HCT116 (cell line): ENCODE data around the gene RAB11A. TPM values are rescaled to one million over a fixed set of nuclear protein-coding genes. Genes with fewer than 3 reads are reported as not detected.

Experiments used
- ATAC-seq: fragments of 200-7000 bp; cut with Tn5 transposase; 2 replicates; pipeline ENCODE4 v1.9.1; 2020; ENCODE audit warnings: mild to moderate bottlenecking, moderate library complexity
- BruUV-seq: library from RNA; stranded (reverse); fragments of 400-500 nt; replicated peaks from 2 replicates; lab custom pipeline; 2021; lab: Mats Ljungman, UMichigan
- CTCF ChIA-PET: fragments of 300-600 bp; sonication (Branson Sonifier 250); formaldehyde crosslinking; loops from one replicate; lab custom pipeline; 2021; ENCODE audit warnings: antibody characterized with exemption; lab: Charles Lee
- POLR2A ChIA-PET: fragments of 300-600, 350-600 bp; sonication (Branson Sonifier 250); formaldehyde crosslinking; loops from one replicate; lab custom pipeline; 2021; ENCODE audit warnings: antibody characterized with exemption; lab: Charles Lee
- RAD21 ChIA-PET, 2 experiments: fragments of 300-600 bp; sonication (Branson Sonifier 250); formaldehyde crosslinking; loops; one replicate each; lab custom pipeline; 2023; ENCODE audit warnings: low total read pairs in 2 of 2; ENCODE audit not compliant: uncharacterized antibody in 2 of 2, unreplicated experiment in 2 of 2, low non-redundant PET in 1 of 2; lab: Charles Lee
- DNase-seq: peaks from one replicate; pipeline ENCODE4 v3.0.0-alpha.2; 2010; ENCODE audit warnings: low read depth, low spot score
- H2AFZ ChIP-seq: fragments of 200-600 bp; shearing (Covaris generic), sonication (generic); 2 replicates; pipeline ENCODE4 v1.6.1; 2017; ENCODE audit warnings: low read depth, mixed run types, mixed read lengths, antibody characterized with exemption, low read length; ENCODE audit not compliant: poor library complexity, severe bottlenecking
- H3K27ac ChIP-seq: 2 replicates; pipeline ENCODE4 v1.5.1; 2012; ENCODE audit warnings: low read depth, low read length
- H3K27me3 ChIP-seq: fragments of 200-600 bp; sonication (generic); 2 replicates; pipeline ENCODE4 v1.6.1; 2016; ENCODE audit warnings: mixed run types, low read length, mixed read lengths; ENCODE audit not compliant: insufficient read depth
- H3K36me3 ChIP-seq, 2 experiments: fragments of 200-500 bp in 1 of 2; fragments of 200-600 bp in 1 of 2; sonication (Bioruptor generic) in 1 of 2; sonication (generic) in 1 of 2; 2 replicates each; pipeline versions ENCODE4 v1.5.1 to v1.6.1; 2014 to 2016; ENCODE audit warnings: low read length in 2 of 2, inconsistent platforms in 1 of 2, mixed read lengths in 1 of 2, mixed run types in 1 of 2; ENCODE audit not compliant: insufficient read depth in 2 of 2, control insufficient read depth in 1 of 2
- H3K4me1 ChIP-seq, 2 experiments: fragments of 200-600 bp in 1 of 2; sonication (generic) in 1 of 2; 2 replicates each; pipeline versions ENCODE4 v1.5.1 to v1.6.1; 2012 to 2017; ENCODE audit warnings: low read length in 2 of 2, inconsistent platforms in 1 of 2, mild to moderate bottlenecking in 1 of 2, mixed read lengths in 1 of 2, mixed run types in 1 of 2, moderate library complexity in 1 of 2; ENCODE audit not compliant: insufficient read depth in 2 of 2, control insufficient read depth in 1 of 2
- H3K4me2 ChIP-seq: fragments of 200-600 bp; sonication (generic); 2 replicates; pipeline ENCODE4 v1.6.1; 2017; ENCODE audit warnings: mixed run types, low read length, mixed read lengths
- H3K4me3 ChIP-seq, 2 experiments: fragments of 200-600 bp in 1 of 2; sonication (generic) in 1 of 2; replicated peaks in 1 of 2; 2 replicates each; pipeline ENCODE4 v1.5.1; 2011 to 2016; ENCODE audit warnings: low read length in 2 of 2, control low read depth in 1 of 2, low read depth in 1 of 2, mild to moderate bottlenecking in 1 of 2, mixed read lengths in 1 of 2, mixed run types in 1 of 2
- H3K79me2 ChIP-seq: fragments of 200-600 bp; sonication (generic); 2 replicates; pipeline ENCODE4 v1.6.1; 2017; ENCODE audit warnings: mild to moderate bottlenecking, mixed run types, low read length, moderate library complexity, mixed read lengths; ENCODE audit not compliant: insufficient read depth
- H3K9ac ChIP-seq: fragments of 200-600 bp; sonication (generic); 2 replicates; pipeline ENCODE4 v1.6.1; 2016; ENCODE audit warnings: low read length, mixed read lengths
- H3K9me2 ChIP-seq: fragments of 200-600 bp; sonication (generic), shearing (Covaris generic); 2 replicates; pipeline ENCODE4 v1.6.1; 2017; ENCODE audit warnings: mixed run types, mild to moderate bottlenecking, moderate library complexity; ENCODE audit not compliant: insufficient read depth
- H3K9me3 ChIP-seq, 2 experiments: fragments of 200-500 bp in 1 of 2; fragments of 200-600 bp in 1 of 2; sonication (Bioruptor generic) in 1 of 2; sonication (generic) in 1 of 2; 2 replicates each; pipeline ENCODE4 v1.6.1; 2014 to 2017; ENCODE audit warnings: low read length in 2 of 2, mixed read lengths in 2 of 2, inconsistent platforms in 1 of 2, low read depth in 1 of 2, mild to moderate bottlenecking in 1 of 2, mixed run types in 1 of 2, moderate library complexity in 1 of 2; ENCODE audit not compliant: control insufficient read depth in 1 of 2, insufficient read depth in 1 of 2
- H4K20me1 ChIP-seq: fragments of 200-600 bp; sonication (generic), shearing (Covaris generic); 2 replicates; pipeline ENCODE4 v1.6.1; 2017; ENCODE audit warnings: mixed run types, mild to moderate bottlenecking, moderate library complexity; ENCODE audit not compliant: insufficient read depth
- ATF3 ChIP-seq: IDR thresholded peaks from 2 replicates; pipeline ENCODE4 v1.6.1; 2012
- CBX3 ChIP-seq: IDR thresholded peaks from 2 replicates; pipeline ENCODE4 v1.6.1; 2012; ENCODE audit warnings: low read depth
- CEBPB ChIP-seq: IDR thresholded peaks from 2 replicates; pipeline ENCODE4 v1.6.1; 2012; ENCODE audit warnings: low read depth
- CTCF ChIP-seq, 3 experiments: fragments of 200-600 bp in 1 of 3; sonication (generic) in 1 of 3; IDR thresholded peaks in 2 of 3; conservative IDR thresholded peaks in 1 of 3; 2 replicates each; pipeline ENCODE4 v1.5.1; 2012 to 2017; ENCODE audit warnings: low read depth in 2 of 3, low read length in 2 of 3, antibody characterized with exemption in 1 of 3, borderline replicate concordance in 1 of 3, control low read depth in 1 of 3, mild to moderate bottlenecking in 1 of 3, mixed read lengths in 1 of 3, mixed run types in 1 of 3, moderate library complexity in 1 of 3; ENCODE audit not compliant: insufficient read depth in 1 of 3
- EGR1 ChIP-seq: IDR thresholded peaks from 2 replicates; pipeline ENCODE4 v1.6.1; 2012; ENCODE audit warnings: low read depth
- ELF1 ChIP-seq: IDR thresholded peaks from 2 replicates; pipeline ENCODE4 v1.6.1; 2012; ENCODE audit warnings: low read depth, borderline replicate concordance
- JUND ChIP-seq: IDR thresholded peaks from 2 replicates; pipeline ENCODE4 v1.6.1; 2012
- POLR2A ChIP-seq: IDR thresholded peaks from 2 replicates; pipeline ENCODE4 v1.7.0; 2011; ENCODE audit warnings: borderline replicate concordance; ENCODE audit not compliant: insufficient read depth, insufficient read length; ENCODE audit errors: extremely low read depth
- SIN3A ChIP-seq: IDR thresholded peaks from 2 replicates; pipeline ENCODE4 v1.6.1; 2012; ENCODE audit warnings: low read depth
- SP1 ChIP-seq: IDR thresholded peaks from 2 replicates; pipeline ENCODE4 v1.6.1; 2012; ENCODE audit warnings: low read depth
- SRF ChIP-seq: IDR thresholded peaks from 2 replicates; pipeline ENCODE4 v1.6.1; 2012; ENCODE audit warnings: low read depth
- YY1 ChIP-seq: IDR thresholded peaks from 2 replicates; pipeline ENCODE4 v1.6.1; 2011; ENCODE audit warnings: low read length, low read depth, moderate library complexity, mild to moderate bottlenecking; ENCODE audit not compliant: insufficient replicate concordance; ENCODE audit errors: extremely low read depth
- ZBTB33 ChIP-seq: IDR thresholded peaks from 2 replicates; pipeline ENCODE4 v1.6.1; 2011; ENCODE audit warnings: mild to moderate bottlenecking, low read length, moderate library complexity; ENCODE audit not compliant: insufficient replicate concordance; ENCODE audit errors: extremely low read depth
- intact Hi-C: fragments of 100-400 bp; cut with micrococcal nuclease; formaldehyde crosslinking; loops from 2 replicates; pipeline ENCODE4 v1.10.0; 2022
- total RNA-seq: library from RNA; stranded (reverse); gene quantifications from one replicate; pipeline ENCODE4 v1.2.1, GENCODE V29; 2021; ENCODE audit not compliant: unreplicated experiment

RAB11A gene
- total RNA-seq, 1 experiment from 2014 or later: 234 TPM

DNA sequence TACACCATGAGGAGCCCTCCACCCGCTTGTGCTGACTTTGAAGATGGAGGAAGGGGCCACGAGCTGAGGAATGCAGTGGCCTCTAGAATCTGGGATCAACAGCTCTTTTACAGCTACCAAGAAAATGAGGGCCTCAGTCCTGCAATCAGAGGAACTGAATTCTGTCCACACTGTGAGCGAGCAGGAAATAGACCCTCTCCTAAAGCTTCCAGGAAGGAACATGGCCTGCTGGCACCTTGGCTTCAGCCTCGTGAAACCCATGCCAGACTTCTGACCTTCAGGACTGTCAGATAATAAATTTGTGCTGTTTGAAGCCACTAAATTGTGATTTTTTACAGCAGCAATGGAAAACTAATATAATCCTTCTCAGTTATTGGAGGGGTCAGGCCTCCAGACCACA is 61.9 kb downstream of the RAB11A start:
- ChIA-PET RAD21 (no interaction called here), POLR2A (no interaction called here)
- Histone ChIP-seq H3K9me2 (no peaks in the 10 kb centered on the region), H3K4me1 (no peaks in the 10 kb centered on the region), H3K27me3 (no peaks in the 10 kb centered on the region), H3K9me3 (no peaks in the 10 kb centered on the region), H3K4me2 (no peak overlapping the region)
- intact Hi-C loops: no loop called here
- TF ChIP-seq POLR2A (no peak), EGR1 (no peak), ZBTB33 (no peak), JUND (no peak), CBX3 (no peak), ELF1 (no peak), CEBPB (no peak)
- TF ChIP-seq, all 23 proteins: peak for 0
- no peak for ATAC-seq
- BruUV-seq: no TSS peak
- H3K36me3 ChIP-seq: no peaks in the 10 kb centered on the region
- CTCF ChIA-PET: no interaction called here
- no peaks in the 10 kb centered on the region for H4K20me1 ChIP-seq
- no peak overlapping the region for H3K4me3 ChIP-seq
- H3K79me2 ChIP-seq: no peaks in the 10 kb centered on the region
- H3K9ac ChIP-seq: no peak overlapping the region
- no peak overlapping the region for H3K27ac ChIP-seq
- H2AFZ ChIP-seq: no peak overlapping the region
- DNase-seq: no peak

DNA sequence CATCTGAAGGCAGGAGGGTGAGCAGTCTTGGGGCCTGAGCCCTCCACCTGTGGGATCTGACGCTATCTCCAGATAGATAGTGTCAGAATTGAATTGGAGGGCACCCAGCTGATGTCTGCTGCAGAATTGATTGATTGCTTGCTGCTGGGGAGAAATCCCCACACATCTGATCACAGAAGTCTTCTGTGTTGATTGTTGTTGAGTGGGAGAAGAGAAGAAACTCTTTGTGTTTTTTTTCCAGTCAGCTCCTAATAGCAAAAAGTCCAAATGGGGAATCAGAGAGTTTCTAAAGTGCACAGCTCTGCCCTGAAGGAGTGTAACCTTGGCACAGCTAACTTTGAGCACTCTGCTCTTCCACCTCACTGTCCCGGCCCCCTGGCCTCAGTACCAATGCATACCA is 66.1 kb downstream of the RAB11A start:
- H3K9ac ChIP-seq: no peak overlapping the region
- H3K36me3 ChIP-seq: no peaks in the 10 kb centered on the region
- peaks cover 7 to 8% of the 10 kb centered on the region in 2 experiments for H3K4me1 ChIP-seq
- H3K9me3 ChIP-seq: no peaks in the 10 kb centered on the region
- no TSS peak for BruUV-seq
- ATAC-seq (no peak), DNase-seq (no peak)
- RAD21 ChIA-PET: no interaction called here
- no peak overlapping the region for H3K4me2 ChIP-seq
- no peaks in the 10 kb centered on the region for H3K79me2 ChIP-seq
- no peak overlapping the region for H3K4me3 ChIP-seq
- H4K20me1 ChIP-seq: no peaks in the 10 kb centered on the region
- CTCF ChIA-PET: no interaction called here
- no peak overlapping the region for H2AFZ ChIP-seq
- POLR2A ChIA-PET: interaction anchor here (0.6 kb wide), 1 partner anchor 631 kb away, joined by 3 read pairs; the partner anchor contains the start of gene RNU5B-1
- no peaks in the 10 kb centered on the region for H3K9me2 ChIP-seq
- H3K27ac ChIP-seq: no peak overlapping the region
- no peaks in the 10 kb centered on the region for H3K27me3 ChIP-seq
- intact Hi-C loops: no loop called here
- TF ChIP-seq ATF3: no peak
- no peak for TF ChIP-seq SIN3A
- TF ChIP-seq SRF: no peak
- no peak for TF ChIP-seq JUND
- TF ChIP-seq SP1: no peak
- TF ChIP-seq CTCF (IDR thresholded peaks at IDR 0.05 in 2 of 3, conservative IDR thresholded peaks at IDR 0.05 in 1 of 3; ENCODE audit: borderline replicate concordance in 1 of 3, insufficient read depth in 1 of 3, low read depth in 2 of 3, low read length in 2 of 3): no peak
- no peak for TF ChIP-seq YY1
- TF ChIP-seq ZBTB33: no peak
